Neural progenitor cell (in vitro differentiated cells): Measurements from ENCODE around the gene GRM6.

Source experiments
- EZH2phosphoT487 ChIP-seq: fragments of 200-600 bp; sonication (generic); IDR thresholded peaks from 2 replicates; pipeline ENCODE4 v1.6.1; 2017; ENCODE audit warnings: antibody characterized with exemption
- TF ChIP-seq, protein P1 (sequence below): fragments of 200-600 bp; sonication (generic); IDR thresholded peaks from 2 replicates; pipeline ENCODE4 v1.5.1; 2017; ENCODE audit warnings: antibody characterized with exemption, mild to moderate bottlenecking

DNA sequence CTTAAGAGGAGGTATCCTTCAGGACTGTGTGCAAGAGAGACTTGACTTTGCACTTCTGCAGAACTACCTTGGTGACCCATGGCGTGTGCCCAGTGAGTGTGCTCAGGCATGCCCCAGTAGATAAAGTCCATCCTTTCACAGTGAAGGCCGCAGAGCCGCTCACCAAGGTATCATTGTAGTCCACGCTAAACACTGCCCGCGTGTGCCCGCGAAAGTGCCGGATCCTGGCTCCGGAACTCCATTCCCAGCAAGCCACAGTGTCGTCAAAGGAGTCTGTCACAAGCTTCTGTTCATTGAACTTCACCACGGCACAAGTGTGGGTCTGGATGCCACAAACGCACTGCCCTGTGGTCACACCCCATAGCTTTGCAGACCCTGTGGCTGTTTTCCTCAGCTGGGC, 3.3 kb upstream of the GRM6 start:
- TF ChIP-seq, protein P1, sequence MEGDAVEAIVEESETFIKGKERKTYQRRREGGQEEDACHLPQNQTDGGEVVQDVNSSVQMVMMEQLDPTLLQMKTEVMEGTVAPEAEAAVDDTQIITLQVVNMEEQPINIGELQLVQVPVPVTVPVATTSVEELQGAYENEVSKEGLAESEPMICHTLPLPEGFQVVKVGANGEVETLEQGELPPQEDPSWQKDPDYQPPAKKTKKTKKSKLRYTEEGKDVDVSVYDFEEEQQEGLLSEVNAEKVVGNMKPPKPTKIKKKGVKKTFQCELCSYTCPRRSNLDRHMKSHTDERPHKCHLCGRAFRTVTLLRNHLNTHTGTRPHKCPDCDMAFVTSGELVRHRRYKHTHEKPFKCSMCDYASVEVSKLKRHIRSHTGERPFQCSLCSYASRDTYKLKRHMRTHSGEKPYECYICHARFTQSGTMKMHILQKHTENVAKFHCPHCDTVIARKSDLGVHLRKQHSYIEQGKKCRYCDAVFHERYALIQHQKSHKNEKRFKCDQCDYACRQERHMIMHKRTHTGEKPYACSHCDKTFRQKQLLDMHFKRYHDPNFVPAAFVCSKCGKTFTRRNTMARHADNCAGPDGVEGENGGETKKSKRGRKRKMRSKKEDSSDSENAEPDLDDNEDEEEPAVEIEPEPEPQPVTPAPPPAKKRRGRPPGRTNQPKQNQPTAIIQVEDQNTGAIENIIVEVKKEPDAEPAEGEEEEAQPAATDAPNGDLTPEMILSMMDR, result no peak
- TF ChIP-seq EZH2phosphoT487, result no peak
